Head of caudate nucleus (tissue), 42 donors: ENCODE measurements around the gene NF1.
"Not testable (repeated sequence)": the region's sequence is repeated elsewhere in the genome, so short reads cannot be mapped to it uniquely, and the experiment has no call there.

Experiments used
- DNase-seq, 42 donors: peaks; one replicate each; pipeline versions ENCODE4 v3.0.0 to v3.0.0-alpha.2; 2020 to 2021; ENCODE audit warnings: mixed read lengths in 7 of 42
- intact Hi-C: fragments of 100-400 bp; cut with DNase I; formaldehyde crosslinking; loops from one replicate; pipeline ENCODE4 v1.15.0; 2022

The NF1 gene

DNA sequence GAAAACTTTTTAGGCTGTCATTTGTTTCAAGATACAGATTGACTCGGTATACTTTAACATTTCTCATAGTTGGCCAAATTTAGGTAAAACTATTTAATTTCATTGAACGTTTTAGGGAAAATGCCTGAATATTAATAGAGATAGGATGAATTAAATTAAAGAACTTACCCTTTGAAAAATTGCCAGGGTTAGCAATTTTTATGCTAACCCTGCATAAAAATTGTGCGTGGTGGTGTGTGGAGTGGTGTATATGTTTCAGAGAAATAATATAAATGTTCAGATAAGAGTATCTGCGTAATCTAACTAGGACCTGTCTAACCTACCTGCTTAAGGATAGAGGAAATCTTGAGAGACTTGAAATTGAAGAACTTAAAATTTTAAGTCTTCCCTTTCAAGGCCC, 21.4 kb downstream of the NF1 start:
- no peak for DNase-seq
- intact Hi-C loops = no loop called here

DNA sequence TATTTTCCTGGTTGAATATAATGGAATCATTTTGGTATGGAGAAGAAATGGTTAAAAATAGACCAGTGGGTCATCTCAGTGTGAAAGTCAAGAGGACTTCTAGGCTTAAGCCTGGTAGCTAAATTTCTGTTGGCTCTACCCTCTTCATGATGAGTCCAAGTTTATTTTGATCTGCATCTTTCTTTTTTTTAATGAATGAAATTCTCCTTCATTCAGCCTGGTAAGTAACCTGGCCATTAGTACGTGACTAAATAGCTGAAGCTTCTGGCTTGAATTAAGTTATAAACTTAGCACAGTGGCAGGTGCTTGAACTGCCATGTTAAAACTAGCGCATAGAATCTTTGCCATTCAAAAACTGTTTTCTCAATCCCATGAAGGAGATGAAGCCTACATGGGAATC, 28.0 kb downstream of the NF1 start:
- DNase-seq = no peak
- intact Hi-C loops = no loop called here

DNA sequence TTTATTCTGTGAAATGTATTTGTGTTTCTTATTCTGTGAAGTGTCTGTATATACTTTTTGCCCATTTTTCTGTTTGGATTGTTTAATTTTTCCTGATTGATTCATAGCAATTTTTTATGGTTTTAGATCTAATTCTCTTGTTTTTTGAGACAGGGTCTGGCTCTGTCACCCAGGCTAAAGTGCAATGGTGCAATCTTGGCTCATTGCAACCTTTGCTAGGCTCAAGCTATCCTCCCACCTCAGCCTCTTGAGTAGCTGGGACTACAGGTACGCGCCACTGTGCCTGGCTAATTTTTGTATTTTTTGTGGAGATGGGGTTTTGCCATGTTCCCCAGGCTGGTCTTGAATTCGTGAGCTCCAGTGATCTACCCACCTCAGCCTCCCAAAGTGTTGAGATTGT, 31.5 kb downstream of the NF1 start:
- no peak for DNase-seq
- intact Hi-C loops = no loop called here

DNA sequence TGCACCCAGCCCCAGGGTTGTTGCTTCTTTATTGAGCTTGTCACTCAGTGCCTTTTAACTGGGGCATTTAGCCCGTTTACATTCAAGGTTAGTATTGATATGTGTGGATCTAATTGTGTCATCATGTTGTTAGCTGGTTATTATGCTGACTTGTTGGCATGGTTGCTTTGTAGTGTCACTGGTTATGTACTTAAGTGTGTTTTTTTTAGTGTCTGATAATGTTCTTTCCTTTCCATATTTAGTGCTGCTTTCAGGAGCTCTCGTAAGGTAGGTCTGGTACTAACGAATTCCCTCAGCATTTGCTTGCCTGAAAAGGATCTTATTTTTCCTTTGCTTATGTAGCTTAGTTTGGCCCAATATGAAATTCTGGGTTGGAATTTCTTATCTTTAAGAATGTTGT, 33.5 kb downstream of the NF1 start:
- DNase-seq = no peak
- intact Hi-C loops = no loop called here

DNA sequence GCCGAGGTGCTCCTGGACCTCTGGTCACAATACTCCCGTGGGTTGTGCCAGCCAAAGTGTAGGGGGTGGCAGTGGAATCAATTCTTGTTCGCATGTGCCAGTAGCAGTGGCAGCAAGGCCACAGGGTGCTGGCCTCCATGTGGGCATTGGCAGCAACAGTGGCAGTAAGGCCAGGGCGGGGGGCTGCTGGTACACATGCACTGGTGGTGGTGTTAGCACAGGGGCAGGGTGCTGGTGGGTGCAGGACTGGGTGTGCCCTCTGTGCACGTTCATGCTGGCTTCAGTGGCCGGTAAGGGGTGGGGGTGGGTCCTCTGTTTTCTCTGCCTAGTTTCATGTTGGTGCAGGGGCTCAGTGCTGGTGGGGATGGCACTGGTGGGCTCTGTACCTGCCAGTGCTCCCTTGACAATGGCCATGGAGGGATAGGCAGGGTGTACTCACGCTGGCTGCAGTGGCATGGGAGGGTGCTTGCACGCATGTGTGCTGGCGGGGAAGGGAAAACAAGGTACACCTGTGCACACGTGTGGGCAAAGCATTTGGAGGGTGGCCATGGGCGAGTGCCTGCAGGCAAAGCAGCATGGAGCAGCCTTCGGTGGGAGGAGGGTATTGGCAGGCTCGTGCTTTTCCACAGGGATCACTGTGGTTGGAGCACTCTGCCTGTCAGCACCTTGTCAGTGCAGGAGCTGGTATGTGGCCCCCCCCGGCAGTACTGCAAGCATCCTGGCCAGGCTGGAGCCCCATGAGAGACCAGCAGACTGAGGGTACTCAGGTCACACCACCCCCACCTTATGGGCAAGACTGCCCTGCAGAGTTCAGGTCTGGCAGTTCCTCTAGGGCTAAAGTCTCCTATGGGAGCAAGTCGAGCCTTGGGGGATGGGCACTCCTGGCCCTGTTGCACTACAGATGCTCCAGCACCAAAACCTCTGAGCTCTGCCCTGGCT, 35.8 kb downstream of the NF1 start:
- intact Hi-C loops = no loop called here
- DNase-seq = no peak

DNA sequence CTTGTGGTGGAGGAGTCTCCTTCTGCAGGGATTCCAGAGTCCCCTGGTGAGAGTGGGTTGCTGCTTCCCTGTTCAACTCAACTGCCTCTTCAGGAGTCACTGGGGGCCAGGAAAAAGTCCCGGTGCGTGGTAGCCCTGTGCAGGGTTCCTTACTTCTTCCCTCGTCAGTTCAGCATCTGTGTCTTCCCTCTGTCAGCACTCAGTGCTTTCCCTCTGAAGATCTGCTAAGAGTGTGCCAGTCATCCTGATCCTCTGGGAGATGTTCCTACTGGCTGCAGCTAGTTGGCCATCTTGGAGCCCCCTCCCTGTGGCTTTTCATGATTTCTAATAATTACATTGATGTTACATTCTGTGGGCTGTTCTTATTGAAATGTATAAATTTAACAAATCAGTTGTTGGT, 36.5 kb downstream of the NF1 start:
- intact Hi-C loops = no loop called here
- no peak for DNase-seq

DNA sequence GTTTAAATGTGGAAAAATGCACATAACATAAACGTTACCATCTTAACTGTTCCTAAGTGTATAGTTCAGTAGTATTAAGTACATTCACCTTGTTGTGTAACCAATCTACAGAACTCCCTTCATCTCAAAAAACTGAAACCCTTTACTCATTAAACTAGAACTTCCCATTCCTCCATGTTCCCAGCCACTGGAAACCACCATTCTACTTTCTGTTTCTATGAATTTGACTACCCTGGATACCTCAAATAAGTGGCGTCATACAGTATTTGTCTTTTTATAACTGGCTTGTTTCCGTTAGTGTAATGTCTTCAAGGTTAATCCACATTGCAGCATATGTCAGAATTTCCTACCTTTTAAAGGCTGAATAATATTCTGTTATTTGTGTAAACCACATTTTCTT, 38.2 kb downstream of the NF1 start:
- intact Hi-C loops = no loop called here
- no peak for DNase-seq

DNA sequence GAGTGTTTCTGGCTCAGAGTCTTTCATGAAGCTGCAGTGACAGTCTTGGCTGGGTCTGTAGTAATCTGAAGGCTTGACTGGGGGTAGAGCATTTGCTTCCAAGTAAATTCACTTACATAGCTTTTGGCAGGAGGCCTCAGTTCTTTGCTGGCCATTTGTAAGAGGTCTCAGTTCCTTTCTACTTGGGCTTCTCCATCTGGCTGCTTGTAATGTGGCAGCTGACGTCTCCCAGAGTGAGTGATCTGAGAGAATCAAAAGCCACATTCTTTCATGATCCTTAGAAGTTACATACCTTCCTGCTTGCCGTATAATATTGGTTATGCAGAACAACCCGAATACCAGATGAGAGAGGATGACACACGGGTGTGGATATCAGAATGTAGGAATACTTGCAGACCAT, 39.8 kb downstream of the NF1 start:
- DNase-seq = no peak
- intact Hi-C loops = no loop called here

DNA sequence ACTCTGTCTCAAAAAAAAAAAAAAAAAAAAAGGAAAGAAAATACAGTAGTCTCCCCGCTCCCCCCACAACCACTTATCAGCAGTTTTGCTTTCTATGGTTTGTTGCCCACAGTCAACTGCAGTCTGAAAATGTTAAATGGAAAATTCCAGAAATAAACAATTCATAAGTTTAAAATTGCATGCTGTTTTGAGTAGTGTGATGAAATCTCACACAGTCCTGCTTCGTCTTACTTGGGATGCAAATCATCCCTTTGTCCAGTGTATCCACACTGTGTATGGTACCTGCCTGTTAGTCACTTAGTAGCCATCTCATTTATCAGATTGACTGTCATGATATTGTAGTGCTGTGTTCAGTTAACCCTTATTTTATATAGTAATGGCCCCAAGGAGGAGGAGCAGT, 41.5 kb downstream of the NF1 start:
- intact Hi-C loops = no loop called here
- DNase-seq = no peak

DNA sequence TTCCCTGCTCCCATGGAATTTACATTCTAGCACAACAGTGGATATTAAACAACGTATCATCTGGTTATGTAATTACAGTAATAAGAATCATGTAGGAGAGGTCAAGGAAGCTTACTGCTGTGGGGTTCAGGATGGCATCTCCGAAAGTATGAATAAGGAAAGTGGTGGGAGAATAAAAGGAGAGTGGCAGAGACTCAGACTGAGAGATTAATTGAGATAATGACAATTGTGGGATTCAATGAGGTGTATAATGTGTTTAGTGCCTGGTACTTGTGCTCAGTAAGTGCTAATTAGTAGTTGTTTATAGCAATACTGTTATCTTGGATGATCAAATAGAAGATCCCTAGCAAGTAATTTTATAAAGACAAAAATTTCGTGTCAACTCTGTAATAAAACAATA, 45.3 kb downstream of the NF1 start:
- no peak for DNase-seq
- intact Hi-C loops = no loop called here

DNA sequence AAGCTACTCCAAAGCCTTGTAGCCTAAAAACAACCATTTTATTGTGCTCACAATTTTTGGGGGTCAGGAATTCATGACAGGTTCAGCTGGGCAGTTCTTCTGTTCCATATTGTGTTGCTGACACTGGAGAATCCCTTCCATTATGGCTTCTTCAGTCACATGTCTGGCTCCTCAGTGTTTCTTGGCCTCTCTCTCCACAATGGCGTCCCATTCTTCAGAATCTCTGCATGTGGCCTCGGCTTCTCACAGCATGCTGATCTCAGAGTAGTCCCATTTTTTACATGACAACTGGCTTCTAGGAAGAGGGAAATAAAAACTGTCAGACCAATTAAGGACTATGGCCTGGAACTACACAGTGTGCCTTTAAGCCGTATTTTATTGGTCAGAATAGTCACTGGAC, 49.7 kb downstream of the NF1 start:
- intact Hi-C loops = no loop called here
- no peak for DNase-seq

DNA sequence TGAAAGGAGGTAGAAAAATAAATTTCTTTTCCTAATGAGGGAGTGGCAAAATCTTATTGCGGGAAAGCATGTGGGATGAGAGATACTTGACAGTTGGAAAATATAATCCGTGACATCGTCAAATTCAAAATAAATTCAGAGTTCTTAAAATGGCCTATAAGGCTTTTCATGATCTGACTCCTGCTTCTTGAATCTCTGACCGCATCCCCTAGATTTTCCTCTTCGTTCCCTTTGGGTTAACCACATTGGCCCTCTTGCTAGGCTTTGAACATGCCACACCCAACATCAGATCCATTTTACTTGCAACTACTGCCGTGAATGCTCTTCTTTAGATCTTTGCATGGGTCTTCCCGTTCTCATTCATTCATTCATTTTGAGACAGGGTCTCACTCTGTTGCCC, 50.1 kb downstream of the NF1 start:
- no peak for DNase-seq
- intact Hi-C loops = no loop called here

DNA sequence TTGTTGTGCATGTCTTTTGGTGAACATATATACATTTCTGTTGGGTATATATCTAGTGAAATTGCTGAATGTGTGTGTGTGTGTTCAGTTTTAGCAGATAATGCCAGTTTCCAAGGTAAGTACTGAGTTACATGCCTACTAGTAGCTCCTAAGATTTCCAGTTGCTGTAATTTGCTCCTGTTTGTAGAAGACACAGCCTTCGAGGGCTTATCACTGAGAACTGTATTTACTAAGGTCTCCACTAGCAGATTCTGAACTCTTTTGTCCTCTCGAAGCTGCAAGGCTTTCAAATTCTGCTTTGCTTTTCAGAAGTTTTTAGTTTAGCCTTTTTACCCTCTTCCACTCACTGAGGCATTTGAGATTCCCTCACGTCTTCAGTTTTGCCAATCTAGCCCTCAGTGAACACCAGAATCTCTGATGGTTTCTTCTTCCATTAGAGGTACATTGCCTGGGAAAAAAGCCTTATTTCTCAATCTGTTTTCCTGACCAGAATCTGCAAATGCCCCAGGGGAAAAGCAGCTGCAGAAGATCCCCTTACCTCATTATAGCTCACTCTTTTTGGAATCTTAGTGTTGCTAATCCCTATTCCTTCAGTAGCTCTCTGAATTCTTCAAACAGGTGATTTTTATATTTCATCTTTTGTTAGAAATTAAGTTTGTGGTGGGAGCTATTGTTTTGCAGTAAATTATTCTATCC, 52.9 kb downstream of the NF1 start:
- no peak for DNase-seq
- intact Hi-C loops = no loop called here

DNA sequence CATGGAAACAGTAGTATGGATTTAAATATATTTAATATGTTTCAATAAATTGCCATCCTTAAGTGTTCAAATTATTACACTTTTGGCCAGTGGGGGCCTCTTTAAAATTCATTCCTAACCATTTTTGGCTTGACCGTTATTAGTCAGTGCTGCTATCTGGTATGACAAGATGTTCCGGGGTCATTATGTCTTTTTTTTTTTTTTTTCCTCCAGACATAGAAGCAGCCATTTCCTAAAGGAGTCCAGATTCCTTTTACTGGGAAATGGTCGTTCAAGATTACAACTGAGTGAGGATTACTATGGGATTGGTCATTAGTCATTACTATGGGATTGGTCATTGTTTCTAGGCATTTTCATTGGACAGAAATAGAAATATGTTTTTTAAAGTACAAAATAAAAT, 53.4 kb downstream of the NF1 start:
- no peak for DNase-seq
- intact Hi-C loops = no loop called here

DNA sequence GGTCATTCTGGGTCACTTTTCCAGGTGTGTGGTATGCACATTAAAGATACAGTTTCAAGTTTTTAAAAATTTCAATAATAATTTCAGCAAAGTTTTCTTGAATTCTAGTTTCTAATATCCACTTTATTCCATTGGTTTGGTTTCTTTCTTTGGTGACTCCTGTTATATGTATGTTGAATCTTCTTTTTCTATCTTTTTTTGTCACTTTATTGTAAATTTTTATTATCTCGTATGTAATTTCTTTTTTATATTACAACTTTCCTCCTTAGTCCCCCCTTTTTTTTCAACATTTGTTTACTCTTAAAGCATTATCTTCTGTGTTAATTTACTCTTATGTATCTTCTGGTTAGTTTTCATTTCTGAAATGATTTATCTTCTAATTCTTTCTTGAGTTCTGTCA, 57.5 kb downstream of the NF1 start:
- DNase-seq = no peak
- intact Hi-C loops = no loop called here

DNA sequence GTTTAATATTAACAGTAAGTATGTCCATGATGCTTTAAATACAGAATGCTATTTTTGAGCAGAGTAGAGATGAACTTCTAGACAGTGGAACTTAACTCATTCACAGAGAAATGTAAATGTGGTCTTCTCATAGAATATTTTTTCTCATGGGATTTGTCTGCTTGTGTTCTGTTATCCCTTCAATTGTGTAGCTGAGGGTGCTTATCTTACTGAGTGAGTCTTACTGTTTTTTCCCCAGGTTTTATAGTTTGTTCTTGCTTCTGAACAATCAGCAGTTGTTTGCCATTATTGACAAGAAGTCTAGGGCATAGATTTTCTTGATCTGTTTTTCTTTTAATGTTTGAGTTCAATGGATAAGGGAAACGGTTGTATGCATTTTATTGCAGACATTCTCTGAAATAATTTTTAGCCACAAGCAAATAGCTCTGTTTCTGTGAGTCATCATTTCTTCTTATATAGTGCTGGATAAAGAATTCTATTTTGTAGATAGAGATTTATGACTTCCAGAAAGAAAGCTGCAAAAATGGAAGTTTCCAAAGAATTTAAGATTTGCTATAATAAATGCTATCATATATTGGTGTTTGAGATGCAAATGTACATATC, 60.5 kb downstream of the NF1 start:
- no peak for DNase-seq
- intact Hi-C loops = no loop called here

DNA sequence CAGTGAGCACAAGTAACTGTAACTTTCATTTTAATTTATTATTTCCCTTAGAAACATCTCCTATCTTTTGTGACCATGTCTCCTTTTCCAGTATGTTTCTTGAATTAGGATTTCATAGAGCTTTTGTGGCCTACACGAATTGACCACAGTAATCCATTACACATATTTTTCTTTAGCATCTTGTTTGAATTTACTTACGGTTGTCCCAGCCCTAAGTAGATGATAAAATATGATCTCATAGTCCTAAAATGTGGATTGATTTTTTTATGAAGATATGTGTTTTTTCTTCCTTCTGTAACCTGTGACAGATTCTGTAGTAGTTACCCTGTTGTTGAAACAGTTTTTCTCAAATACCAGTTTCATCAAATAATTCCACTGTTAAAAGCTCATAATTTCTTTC, 61.5 kb downstream of the NF1 start:
- no peak for DNase-seq
- intact Hi-C loops = no loop called here

DNA sequence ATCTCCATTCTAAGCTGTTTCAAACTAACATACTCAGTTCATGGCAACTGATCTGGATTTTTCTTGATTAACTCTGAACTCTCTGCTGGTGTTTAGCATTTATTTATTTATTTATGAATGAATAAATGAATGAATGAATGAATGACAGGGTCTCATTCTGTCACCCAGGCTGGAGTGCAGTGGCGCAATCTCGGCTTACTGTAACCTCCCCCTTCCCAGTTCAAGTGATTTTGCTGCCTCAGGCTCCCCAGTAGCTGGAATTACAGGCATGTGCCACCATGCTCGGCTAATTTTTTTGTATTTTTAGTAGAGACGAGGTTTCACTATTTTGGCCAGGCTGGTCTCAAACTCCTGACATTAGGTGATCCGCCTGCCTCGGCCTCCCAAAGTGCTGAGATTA, 62.1 kb downstream of the NF1 start:
- intact Hi-C loops = not testable (repeated sequence)

DNA sequence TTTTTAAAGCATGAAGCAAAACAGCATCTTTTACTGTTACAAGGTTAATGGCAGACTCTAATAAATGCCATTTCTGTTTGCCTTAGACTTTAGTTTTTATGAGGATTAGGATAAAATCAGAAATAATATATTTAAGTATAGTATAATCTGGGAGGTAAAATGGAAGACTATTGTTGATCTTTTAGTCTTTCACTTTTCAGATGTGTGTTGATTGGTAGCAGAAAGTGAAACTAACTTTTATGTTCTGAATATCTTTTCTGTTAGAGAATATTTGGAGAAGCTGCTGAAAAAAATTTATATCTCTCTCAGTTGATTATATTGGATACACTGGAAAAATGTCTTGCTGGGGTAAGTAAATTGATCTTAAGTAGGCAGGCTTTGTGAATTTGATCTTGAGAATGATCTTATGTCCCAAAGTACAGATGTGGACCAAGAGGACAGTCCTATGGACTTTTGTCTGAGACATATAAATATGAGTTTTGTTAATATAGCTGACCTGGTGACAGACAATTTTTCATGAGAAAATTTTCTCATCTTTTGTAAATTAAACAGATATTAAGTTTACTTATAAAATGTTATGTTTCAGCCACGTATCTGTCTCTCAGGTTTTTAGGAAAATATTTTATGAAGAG, 64.1 kb downstream of the NF1 start:
- intact Hi-C loops = no loop called here

More for the DNA sequence above, 62.1 kb downstream of the NF1 start:
- not testable (repeated sequence) for DNase-seq

More for the DNA sequence above, 64.1 kb downstream of the NF1 start:
- DNase-seq = no peak
